HG02870 (cell line): Measurements from ENCODE around the gene TANC2.

Experiments used
- ATAC-seq: cut with Tn5 transposase; IDR thresholded peaks from one replicate; pipeline ENCODE4 v1.9.1; 2021; ENCODE audit warnings: mild to moderate bottlenecking, moderate library complexity; ENCODE audit not compliant: unreplicated experiment

TANC2 gene

GRCh38 chr17:62999736-63000135 is 33.7 kb downstream of the TANC2 start:
- no peak for ATAC-seq

GRCh38 chr17:63001689-63002394 is 35.8 kb downstream of the TANC2 start:
- no peak for ATAC-seq

GRCh38 chr17:63002625-63003024 is 36.6 kb downstream of the TANC2 start:
- no peak for ATAC-seq

- ATAC-seq = no peak
Measured at GRCh38 chr17:63015824-63016223, 49.8 kb downstream of the TANC2 start.
